Measurements from ENCODE around the gene TRIM24.

DNA sequence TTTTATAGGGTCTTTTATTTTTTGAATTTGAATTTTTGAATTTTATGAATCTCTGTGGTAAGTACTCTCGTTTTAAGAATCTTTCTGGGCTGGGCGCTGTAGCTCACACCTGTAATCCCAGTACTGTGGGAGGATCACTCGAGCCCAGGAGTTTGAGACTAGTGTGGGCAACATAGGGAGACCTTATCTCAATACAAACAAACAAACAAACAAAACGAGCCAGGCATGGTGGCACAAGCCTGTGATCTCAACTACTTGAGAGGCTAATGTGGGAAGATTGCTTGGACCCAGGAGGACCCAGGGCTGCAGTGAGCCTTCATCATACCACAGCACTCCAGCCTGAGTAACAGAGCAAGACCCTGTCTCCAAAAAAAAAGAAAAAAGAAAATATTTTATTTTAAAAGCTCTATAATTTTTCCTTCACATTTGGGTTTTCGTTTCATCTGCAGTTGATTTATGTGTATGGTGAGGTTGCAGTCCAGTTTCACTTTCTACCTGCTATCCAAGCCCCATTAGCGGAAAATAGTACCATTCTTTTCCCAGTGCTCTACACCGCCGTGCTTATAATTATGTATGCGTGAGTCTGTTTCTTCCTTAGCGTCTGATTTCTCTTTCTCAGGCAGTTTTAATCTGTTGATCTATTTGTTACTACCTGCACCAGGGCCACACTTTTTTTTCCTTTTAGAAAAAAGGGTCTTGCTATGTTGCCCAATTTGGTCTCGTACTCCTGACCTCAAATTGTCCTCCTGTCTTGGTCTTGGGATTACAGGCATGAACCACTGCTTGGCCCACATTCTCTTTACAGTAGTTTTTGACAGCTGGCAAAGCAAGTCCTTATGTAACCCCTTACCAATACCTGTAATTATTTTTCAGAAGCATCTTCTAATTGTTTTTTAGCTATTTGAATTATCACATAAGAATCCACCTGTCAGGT, 21.7 kb downstream of the TRIM24 start:
- TF ChIP-seq, protein P1, sequence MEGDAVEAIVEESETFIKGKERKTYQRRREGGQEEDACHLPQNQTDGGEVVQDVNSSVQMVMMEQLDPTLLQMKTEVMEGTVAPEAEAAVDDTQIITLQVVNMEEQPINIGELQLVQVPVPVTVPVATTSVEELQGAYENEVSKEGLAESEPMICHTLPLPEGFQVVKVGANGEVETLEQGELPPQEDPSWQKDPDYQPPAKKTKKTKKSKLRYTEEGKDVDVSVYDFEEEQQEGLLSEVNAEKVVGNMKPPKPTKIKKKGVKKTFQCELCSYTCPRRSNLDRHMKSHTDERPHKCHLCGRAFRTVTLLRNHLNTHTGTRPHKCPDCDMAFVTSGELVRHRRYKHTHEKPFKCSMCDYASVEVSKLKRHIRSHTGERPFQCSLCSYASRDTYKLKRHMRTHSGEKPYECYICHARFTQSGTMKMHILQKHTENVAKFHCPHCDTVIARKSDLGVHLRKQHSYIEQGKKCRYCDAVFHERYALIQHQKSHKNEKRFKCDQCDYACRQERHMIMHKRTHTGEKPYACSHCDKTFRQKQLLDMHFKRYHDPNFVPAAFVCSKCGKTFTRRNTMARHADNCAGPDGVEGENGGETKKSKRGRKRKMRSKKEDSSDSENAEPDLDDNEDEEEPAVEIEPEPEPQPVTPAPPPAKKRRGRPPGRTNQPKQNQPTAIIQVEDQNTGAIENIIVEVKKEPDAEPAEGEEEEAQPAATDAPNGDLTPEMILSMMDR (IDR thresholded peaks at IDR 0.05), result no peak
- no peak for TF ChIP-seq POLR2A (IDR thresholded peaks at IDR 0.05)

Measured in gastroesophageal sphincter (tissue), 3 donors.